ENCODE results near the gene HEMK1. TPM values are rescaled to one million over a fixed set of nuclear protein-coding genes. Genes with fewer than 3 reads are reported as not detected.

The HEMK1 gene
- total RNA-seq, 4 donors from 2014 or later: 4.5 to 8.1 (median 7.5) TPM

GRCh38 chr3:50616770-50617095 lies 47.4 kb downstream of the HEMK1 start:
- in situ Hi-C loops (cut with MboI; ENCODE audit: low sequenced_read_pairs in 4 of 4) (loop anchor here in 2 of 4 donors (10.0 to 25.0 kb wide), 3 partner anchors 758 to 888 kb away; partner anchors contain the start of genes DCAF1 (in 1 of the 2), MANF (in 1 of the 2) and RBM15B (in 1 of the 2)), intact Hi-C loops (cut with DNase I; ENCODE audit: low total_unique reads) (loop anchor here (1.0 to 5.0 kb wide), 5 partner anchors 9 to 768 kb away; partner anchors contain the start of genes HEMK1 and MANF)
- TF ChIP-seq CTCF (IDR thresholded peaks at IDR 0.05 in 4 of 5, conservative IDR thresholded peaks at IDR 0.05 in 1 of 5) (no peak), POLR2A (IDR thresholded peaks at IDR 0.05) (peak in 1 of 2 donors; percentile 67)
- no peaks in the 10 kb centered on the region for H3K9me3 ChIP-seq
- H3K4me1 ChIP-seq: peaks cover 48 to 51% of the 10 kb centered on the region in 2 donors
- no peaks in the 10 kb centered on the region for H3K27me3 ChIP-seq
- ATAC-seq (peak; percentile 40 to 50), DNase-seq (peak; percentile 91 to 92)
- no peaks in the 10 kb centered on the region for H3K36me3 ChIP-seq
- peak overlapping the region; percentile 66 to 86 (median 80) for H3K4me3 ChIP-seq
- H3K27ac ChIP-seq: peak overlapping the region; percentile 96 to 98 (median 98)

GRCh38 chr3:50617096-50617791 lies 47.9 kb downstream of the HEMK1 start, which contains the start of gene MAPKAPK3:
TSS of gene MAPKAPK3 (plus strand) at chr3:50617151. CDS start at chr3:50617566, 415 bp downstream.
- Histone ChIP-seq H3K4me3 (peak within 1 kb of the TSS; percentile 80 to 88 (median 84)), H3K27me3 (no peaks in the 10 kb centered on the region), H3K9me3 (no peaks in the 10 kb centered on the region), H3K4me1 (peaks cover 49 to 53% of the 10 kb centered on the region in 2 donors), H3K36me3 (no peaks in the 10 kb centered on the region), H3K27ac (peak within 1 kb of the TSS; percentile 96 to 98 (median 98))
- ATAC-seq (peak; percentile 32 to 43), DNase-seq (peak; percentile 66 to 89)
- in situ Hi-C loops (cut with MboI; ENCODE audit: low sequenced_read_pairs in 4 of 4): loop anchor here in 2 of 4 donors (10.0 to 25.0 kb wide), 3 partner anchors 758 to 888 kb away; partner anchors contain the start of genes DCAF1 (in 1 of the 2), MANF (in 1 of the 2) and RBM15B (in 1 of the 2)
- intact Hi-C loops (cut with DNase I; ENCODE audit: low total_unique reads): loop anchor here (1.0 to 5.0 kb wide), 3 partner anchors 8 to 768 kb away; partner anchors contain the start of gene MANF
- TF ChIP-seq CTCF (IDR thresholded peaks at IDR 0.05 in 4 of 5, conservative IDR thresholded peaks at IDR 0.05 in 1 of 5) (no peak), POLR2A (IDR thresholded peaks at IDR 0.05) (peak; percentile 57 to 72)

GRCh38 chr3:50617911-50618481 lies 48.7 kb downstream of the HEMK1 start:
- H3K9me3 ChIP-seq: no peaks in the 10 kb centered on the region
- in situ Hi-C loops (cut with MboI; ENCODE audit: low sequenced_read_pairs in 4 of 4) (loop anchor here in 2 of 4 donors (10.0 to 25.0 kb wide), 3 partner anchors 757 to 887 kb away; partner anchors contain the start of genes DCAF1 (in 1 of the 2), MANF (in 1 of the 2) and RBM15B (in 1 of the 2)), intact Hi-C loops (cut with DNase I; ENCODE audit: low total_unique reads) (loop anchor here (1.0 to 5.0 kb wide), 3 partner anchors 7 to 767 kb away; partner anchors contain the start of gene MANF)
- H3K4me1 ChIP-seq: peaks cover 49 to 54% of the 10 kb centered on the region in 2 donors
- peak overlapping the region; percentile 96 to 98 (median 98) for H3K27ac ChIP-seq
- no peaks in the 10 kb centered on the region for H3K36me3 ChIP-seq
- TF ChIP-seq CTCF (IDR thresholded peaks at IDR 0.05 in 4 of 5, conservative IDR thresholded peaks at IDR 0.05 in 1 of 5): no peak
- TF ChIP-seq POLR2A (IDR thresholded peaks at IDR 0.05): peak; percentile 76 to 78
- H3K4me3 ChIP-seq: peak overlapping the region; percentile 80 to 88 (median 84)
- no peaks in the 10 kb centered on the region for H3K27me3 ChIP-seq
- peak; percentile 23 to 31 for ATAC-seq
- DNase-seq: peak; percentile 74 to 89

- no peaks in the 10 kb centered on the region for H3K36me3 ChIP-seq
- peak overlapping the region; percentile 96 to 98 (median 98) for H3K27ac ChIP-seq
- H3K9me3 ChIP-seq: no peaks in the 10 kb centered on the region
- intact Hi-C loops (cut with DNase I; ENCODE audit: low total_unique reads) (no loop called here), in situ Hi-C loops (cut with MboI; ENCODE audit: low sequenced_read_pairs in 4 of 4) (loop anchor here in 2 of 4 donors (10.0 to 25.0 kb wide), 2 partner anchors 754 to 767 kb away; partner anchors contain the start of genes MANF (in 1 of the 2) and RBM15B (in 1 of the 2))
- peak overlapping the region in 1 of 4 donors; percentile 81 for H3K4me3 ChIP-seq
- H3K27me3 ChIP-seq: no peaks in the 10 kb centered on the region
- peak; percentile 53 to 88 for DNase-seq
- peak; percentile 8 to 23 for ATAC-seq
- peaks cover 71 to 74% of the 10 kb centered on the region in 2 donors for H3K4me1 ChIP-seq
- peak; percentile 22 to 24 for TF ChIP-seq POLR2A (IDR thresholded peaks at IDR 0.05)
- peak in 1 of 5 experiments; percentile 5 for TF ChIP-seq CTCF (IDR thresholded peaks at IDR 0.05 in 4 of 5, conservative IDR thresholded peaks at IDR 0.05 in 1 of 5)
Observed at GRCh38 chr3:50620420-50620819, 51.1 kb downstream of the HEMK1 start.

All from gastrocnemius medialis (tissue), 4 donors.